ACHN (cell line): ENCODE data around the gene CCDC116.
"Not testable (repeated sequence)": the region's sequence is repeated elsewhere in the genome, so short reads cannot be mapped to it uniquely, and the experiment has no call there.

ENCODE experiments used
- DNase-seq: peaks from one replicate; pipeline ENCODE4 v3.0.0-alpha.2; 2015
- in situ Hi-C: cut with HindIII; loops from 2 replicates; pipeline ENCODE4 v1.10.0; 2017; ENCODE audit warnings: low sequenced_read_pairs, low pct_ligation_motif_present, low pct_unique_long_range_greater_than_20kb

Gene CCDC116

GRCh38 chr22:21643533-21644357, 11.2 kb downstream of the CCDC116 start:
- no peak for DNase-seq
- in situ Hi-C loops = no loop called here

- DNase-seq, in situ Hi-C loops: not testable (repeated sequence)
Observed at GRCh38 chr22:21645513-21645912, 13.0 kb downstream of the CCDC116 start.

GRCh38 chr22:21646608-21647590, 14.3 kb downstream of the CCDC116 start:
- peak; percentile 77 for DNase-seq
- in situ Hi-C loops = no loop called here

GRCh38 chr22:21650280-21650679, 17.7 kb downstream of the CCDC116 start:
- in situ Hi-C loops = no loop called here
- no peak for DNase-seq

- in situ Hi-C loops = no loop called here
- no peak for DNase-seq
Observed at GRCh38 chr22:21650823-21651520, 18.4 kb downstream of the CCDC116 start.

- DNase-seq = no peak
- in situ Hi-C loops = no loop called here
Observed at GRCh38 chr22:21651521-21652009, 19.0 kb downstream of the CCDC116 start.

GRCh38 chr22:21652010-21652546, 19.5 kb downstream of the CCDC116 start:
- in situ Hi-C loops = no loop called here

GRCh38 chr22:21652547-21653545, 20.3 kb downstream of the CCDC116 start:
- no peak for DNase-seq
- in situ Hi-C loops = no loop called here

More at GRCh38 chr22:21652010-21652546, 19.5 kb downstream of the CCDC116 start:
- DNase-seq = peak; percentile 88

- no peak for DNase-seq
- in situ Hi-C loops = no loop called here
Observed at GRCh38 chr22:21657020-21657359, 24.4 kb downstream of the CCDC116 start.

GRCh38 chr22:21657360-21658032, 24.9 kb downstream of the CCDC116 start:
- in situ Hi-C loops = no loop called here
- peak; percentile 66 for DNase-seq

- in situ Hi-C loops = no loop called here
- DNase-seq = no peak
Observed at GRCh38 chr22:21659864-21660525, 27.4 kb downstream of the CCDC116 start.

GRCh38 chr22:21660904-21661303, 28.3 kb downstream of the CCDC116 start:
- DNase-seq = no peak
- in situ Hi-C loops = no loop called here

- in situ Hi-C loops = no loop called here
Observed at GRCh38 chr22:21661991-21662390, 29.4 kb downstream of the CCDC116 start.

GRCh38 chr22:21663738-21664137, 31.2 kb downstream of the CCDC116 start:
- in situ Hi-C loops = no loop called here
- DNase-seq = no peak

More at GRCh38 chr22:21661991-21662390, 29.4 kb downstream of the CCDC116 start:
- DNase-seq = no peak

GRCh38 chr22:21665047-21665851, 32.7 kb downstream of the CCDC116 start:
- no peak for DNase-seq
- in situ Hi-C loops = no loop called here

- in situ Hi-C loops = no loop called here
- DNase-seq = no peak
Observed at GRCh38 chr22:21666786-21667185, 34.2 kb downstream of the CCDC116 start.
